GM04503 (cell line): ENCODE measurements around the gene RNF213.
"Not testable (repeated sequence)": the region's sequence is repeated elsewhere in the genome, so short reads cannot be mapped to it uniquely, and the experiment has no call there.

Source experiments
- DNase-seq: peaks from one replicate; pipeline ENCODE4 v3.0.0-alpha.2; 2012; ENCODE audit warnings: low read depth

RNF213 gene

DNA sequence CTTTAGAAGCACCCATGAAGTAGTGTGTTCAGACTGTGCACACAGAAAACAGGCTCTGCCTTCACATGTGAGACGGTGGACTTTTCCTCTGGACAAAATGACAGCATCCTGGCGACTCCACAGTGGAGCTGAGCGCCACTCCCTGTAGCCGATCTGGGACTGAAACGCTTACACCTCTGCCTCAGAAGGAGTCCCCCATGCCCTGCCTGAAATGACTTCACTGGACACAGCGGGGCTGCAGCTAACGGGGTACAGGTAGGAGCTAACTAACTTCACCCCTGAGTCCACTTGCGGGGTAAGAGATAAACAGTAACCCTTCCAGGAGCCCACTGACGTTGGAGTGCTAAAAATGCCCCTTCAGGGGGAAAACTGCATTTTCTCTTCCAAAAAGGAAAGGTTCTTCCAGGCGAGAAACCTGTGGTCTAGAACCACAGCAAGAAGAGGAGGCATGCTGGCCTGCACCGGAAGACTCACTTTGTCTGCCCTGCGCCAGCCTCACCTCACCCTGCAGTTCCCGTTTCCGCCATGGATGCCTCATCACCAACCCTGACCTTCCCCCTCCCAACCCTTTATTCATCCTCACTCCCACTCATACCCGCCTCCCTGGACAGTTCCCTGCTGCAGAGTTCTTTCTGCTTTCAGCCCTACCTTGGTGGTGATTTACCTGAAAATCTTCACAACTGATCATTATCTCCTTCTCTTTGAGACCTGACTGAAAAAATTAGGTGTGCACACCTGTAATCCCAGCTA, 134.9 kb downstream of the RNF213 start:
- DNase-seq = no peak

DNA sequence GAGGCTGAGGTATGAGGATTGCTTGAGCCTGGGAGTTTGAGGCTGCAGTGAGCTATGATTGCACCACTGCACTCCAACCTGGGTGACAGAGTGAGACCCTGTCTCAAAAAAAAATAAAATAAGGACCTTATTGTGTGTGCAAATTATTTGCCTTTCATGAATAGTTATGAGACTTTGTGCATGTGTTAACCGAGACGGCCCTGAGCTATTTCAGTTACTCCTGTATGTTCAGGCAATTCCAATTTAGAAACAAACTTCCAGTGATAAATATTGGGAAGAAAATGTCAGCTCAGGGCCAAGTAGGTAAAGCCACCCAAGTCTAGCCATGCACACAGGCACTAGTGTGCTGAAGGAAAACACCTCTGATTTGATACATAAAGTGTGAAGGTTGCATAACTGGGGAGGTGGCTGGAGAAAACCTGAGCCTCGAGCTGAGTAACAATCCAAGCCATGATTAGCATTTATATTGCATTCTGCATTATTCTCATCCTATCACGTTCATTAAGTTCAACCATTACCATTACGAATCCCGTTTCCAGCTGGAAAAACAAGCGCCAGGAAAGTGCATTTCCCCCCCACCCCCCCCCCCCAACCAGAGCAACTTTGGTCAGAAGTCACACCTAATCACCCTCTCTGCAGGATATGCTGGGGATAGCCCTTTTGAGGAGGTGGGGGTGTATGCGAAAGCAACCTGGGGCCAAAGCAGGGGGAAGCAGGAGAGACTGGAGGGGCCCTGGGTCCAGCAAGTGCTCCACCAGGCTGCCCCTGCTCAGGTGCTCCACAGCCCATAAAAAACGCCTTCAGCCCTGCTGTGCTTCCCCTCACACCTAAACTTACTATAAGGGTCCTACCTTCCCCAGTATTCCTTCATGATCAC, 135.7 kb downstream of the RNF213 start:
- DNase-seq = no peak

DNA sequence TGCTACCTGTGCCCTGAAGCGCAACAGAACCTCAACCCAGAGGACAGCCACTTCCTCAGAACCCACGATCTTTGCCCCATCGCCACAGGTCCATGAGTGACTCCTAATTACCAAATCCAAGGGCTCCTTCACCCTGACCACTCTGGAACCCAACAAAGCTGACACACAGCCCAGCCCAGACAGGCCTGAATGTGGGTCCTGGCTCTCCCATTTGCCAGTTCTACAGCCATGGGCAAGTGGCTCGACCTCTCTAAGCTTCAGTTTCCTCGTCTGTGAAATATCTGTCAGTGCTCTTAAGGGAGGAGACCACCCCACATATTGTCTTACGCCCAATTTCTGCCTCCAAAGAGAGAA, 136.4 kb downstream of the RNF213 start:
- no peak for DNase-seq

DNA sequence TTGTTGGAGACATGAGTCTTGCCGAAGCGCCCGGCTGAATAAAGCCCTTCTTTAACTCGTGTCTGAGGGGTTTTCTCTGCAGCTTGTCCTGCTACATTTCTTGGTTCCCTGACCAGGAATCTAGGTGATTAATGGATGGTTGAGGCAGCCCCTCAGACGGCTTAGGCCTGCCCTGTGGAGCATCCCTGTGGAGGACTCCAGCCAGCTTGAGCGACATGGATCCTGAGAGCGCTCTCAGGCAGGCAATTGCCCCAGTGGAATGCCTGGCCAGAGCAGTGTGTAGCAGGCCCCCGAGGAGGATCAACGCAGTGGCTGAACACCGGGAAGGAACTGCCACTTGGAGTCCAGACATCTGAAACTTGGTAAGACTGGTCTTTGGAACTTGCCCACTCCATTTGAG, 137.0 kb downstream of the RNF213 start:
- no peak for DNase-seq

DNA sequence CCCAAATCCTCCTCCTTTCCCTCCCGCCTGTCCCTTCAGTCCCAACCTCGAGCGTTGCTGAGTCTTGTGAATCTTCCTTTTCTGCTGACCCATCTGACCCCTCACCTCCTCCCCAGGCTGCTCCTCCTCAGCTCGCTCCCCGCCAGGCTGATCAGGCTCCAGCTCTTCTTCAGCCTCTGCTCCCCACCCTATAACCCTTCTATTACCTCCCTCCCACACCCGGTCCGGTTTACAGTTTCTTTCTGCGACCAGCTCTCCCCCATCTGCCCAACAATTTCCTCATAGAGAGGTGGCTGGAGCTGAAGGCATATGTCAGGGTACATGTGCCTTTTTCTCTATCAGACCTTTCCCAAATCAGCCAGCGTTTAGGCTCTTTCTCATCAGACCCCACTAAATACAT, 140.4 kb downstream of the RNF213 start:
- not testable (repeated sequence) for DNase-seq

DNA sequence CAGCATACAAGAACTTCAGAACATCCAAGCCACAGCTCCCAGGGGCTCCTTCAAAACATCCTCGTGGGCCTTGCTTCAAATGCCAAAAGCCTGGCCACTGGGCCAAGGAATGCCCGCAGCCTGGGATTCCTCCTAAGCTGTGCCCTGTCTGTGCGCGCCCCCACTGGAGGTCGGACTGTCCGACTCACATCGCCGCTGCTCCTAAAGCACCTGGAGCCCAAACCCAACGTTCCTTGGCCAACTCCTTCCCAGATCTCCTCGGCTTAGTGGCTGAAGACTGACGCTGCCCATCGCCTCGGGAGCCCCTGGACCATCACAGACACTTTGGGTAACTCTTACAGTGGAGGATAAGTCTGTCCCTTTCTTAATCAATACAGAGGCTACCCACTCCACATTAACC, 141.4 kb downstream of the RNF213 start:
- DNase-seq = not testable (repeated sequence)

DNA sequence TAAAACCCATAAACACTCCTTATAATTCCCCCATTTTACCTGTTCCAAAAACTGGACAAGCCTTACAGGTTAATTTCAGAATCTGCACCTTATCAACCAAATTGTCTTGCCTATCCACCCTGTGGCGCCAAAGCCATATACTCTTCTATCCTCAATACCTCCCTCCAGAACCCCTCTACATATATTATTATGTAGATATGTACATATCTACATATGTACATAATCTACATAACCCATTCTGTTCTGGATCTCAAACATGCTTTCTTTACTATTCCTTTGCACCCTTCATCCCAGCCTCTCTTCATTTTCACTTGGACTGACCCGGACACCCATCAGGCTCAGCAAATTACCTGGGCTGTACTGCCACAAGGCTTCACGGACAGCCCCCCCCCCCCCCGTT, 142.3 kb downstream of the RNF213 start:
- no peak for DNase-seq

DNA sequence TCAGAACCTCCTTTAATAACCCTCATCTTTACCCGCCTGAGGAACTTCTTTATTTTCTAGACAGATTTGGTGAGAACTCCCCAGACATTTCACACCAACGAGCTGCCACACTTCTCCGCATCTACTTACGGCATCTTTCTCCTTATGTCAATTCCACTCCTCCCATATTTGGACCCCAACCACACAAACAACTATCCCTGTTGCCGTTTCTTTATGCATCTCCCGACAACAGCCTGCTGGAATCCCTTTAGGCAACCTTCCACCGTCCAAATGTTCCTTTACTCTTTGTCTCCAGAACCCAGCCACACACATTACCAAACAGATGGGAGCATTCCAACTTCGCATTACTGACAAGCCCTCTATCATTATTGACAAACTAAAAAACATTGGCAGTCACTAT, 145.5 kb downstream of the RNF213 start:
- no peak for DNase-seq

DNA sequence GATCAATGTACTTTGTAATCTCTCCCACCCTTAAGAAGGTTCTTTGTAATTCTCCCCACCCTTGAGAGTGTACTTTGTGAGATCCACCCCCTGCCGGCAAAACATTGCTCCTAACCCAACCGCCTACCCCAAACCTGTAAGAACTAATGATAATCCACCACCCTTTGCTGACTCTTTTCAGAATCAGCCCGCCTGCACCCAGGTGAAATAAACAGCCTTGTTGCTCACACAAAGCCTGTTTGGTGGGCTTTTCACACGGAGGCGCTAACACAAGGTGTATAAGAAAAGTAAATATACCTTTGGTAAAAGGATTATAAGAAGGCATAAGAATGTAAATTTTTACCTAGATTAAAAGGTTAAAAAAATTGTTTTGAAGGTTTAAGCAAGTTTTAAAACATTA, 147.3 kb downstream of the RNF213 start:
- not testable (repeated sequence) for DNase-seq

DNA sequence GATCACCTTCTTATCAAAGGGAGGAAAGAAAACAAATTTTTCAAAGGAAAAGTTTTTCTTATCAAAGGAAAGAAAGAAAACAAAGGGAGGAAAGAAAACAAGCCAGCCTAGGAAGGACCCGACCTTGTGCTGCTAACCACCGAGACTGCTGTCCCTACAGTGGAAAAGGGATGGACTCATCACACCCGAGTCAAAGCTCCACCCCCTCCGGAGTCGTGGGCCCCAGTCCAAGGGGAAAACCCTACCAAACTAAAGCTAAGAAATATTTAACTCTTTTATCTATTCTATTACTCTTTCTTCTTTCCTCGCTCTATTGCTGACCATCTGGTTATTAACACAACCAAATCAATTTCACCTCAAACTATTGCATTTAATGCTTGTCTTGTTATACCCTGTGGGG, 148.2 kb downstream of the RNF213 start:
- no peak for DNase-seq

DNA sequence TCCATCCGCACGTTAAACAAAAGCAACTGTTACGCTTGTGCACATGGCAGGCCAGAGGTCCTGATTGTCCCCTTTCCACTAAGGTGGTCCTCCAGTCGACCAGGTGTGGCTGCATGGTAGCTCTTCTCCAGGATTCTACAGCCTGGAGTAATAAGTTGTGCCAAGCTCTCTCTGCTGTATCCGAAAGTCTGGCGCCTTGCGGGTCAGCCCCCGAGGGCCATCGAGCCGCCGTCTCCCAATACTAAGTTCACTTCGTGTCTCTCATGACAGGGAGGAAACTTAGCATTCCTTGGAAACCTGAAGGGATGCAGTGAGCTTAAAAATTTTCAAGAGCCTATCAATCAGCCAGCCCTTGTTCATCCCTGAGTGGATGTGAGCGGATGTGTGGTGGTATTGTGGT, 149.0 kb downstream of the RNF213 start:
- DNase-seq = no peak

DNA sequence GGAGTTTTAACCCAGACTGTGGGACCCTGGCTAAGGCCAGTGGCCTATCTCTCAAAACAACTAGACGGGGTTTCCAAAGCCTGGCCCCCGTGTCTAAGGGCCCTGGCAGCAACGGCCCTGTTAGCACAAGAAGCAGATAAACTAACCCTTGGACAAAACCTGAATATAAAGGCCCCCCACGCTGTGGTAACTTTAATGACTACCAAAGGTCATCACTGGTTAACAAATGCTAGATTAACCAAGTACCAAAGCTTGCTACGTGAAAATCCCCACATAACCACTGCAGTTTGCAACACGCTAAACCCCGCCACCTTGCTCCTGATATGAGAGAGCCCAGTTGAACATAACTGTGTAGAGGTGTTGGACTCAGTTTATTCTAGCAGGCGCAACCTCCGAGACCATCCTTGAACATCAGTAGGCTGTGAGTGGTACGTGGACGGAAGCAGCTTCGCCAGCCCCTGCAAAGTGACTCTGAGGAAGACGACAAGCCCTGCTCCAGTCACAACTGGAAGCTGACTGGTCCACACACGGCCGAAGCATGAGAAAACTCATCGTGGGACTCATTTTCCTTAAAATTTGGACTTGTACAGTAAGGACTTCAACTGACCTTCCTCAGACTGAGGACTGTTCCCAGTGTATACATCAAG, 149.9 kb downstream of the RNF213 start:
- DNase-seq = not testable (repeated sequence)

DNA sequence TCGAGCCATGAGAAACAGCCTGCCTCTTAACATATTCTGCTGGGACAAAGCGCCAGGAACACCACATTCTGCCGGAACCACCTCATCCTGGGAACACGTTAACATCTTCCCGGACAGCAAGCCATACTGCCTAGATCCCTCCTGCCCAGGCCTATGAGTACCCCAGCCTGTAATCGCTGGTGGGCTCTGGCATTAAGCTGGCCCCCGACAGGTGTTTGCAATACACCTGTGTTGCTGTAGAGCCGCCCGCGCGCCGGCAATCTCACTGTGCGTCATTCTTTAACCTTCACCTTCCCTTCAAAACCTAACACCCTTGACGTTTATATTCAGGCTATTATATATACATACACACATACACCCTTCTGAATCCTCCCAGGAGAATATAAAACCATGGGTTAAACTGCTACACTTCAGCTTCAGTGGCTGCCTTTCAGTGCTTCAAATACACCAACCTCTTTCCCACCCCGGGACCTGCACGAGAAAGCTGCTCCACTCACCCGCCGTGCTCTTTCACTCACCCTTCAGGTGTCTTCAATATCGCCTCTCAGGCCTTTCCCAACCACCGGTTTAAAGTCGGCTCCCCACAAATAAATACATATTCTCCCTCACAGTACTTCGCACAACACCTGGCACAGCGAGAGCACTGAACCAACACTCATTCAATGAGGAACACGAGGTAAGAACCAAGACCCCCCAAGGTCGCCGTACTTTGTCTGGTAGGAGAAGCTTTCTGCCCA, 153.3 kb downstream of the RNF213 start:
- no peak for DNase-seq

DNA sequence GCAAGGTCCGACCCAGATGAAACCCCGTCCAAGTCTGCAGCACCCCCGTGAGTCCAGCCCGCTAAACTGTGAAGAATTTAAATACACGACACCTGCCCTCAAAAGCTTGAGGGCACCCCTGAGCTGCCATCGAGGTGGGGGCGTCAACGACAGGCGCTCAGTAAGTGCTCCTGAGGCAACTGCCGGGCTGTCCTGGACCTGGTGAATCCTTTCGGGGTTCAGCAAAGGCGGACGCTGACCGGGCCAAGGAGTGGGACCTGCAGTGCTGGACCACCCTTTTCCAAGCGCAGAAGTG, 153.8 kb downstream of the RNF213 start:
- no peak for DNase-seq

DNA sequence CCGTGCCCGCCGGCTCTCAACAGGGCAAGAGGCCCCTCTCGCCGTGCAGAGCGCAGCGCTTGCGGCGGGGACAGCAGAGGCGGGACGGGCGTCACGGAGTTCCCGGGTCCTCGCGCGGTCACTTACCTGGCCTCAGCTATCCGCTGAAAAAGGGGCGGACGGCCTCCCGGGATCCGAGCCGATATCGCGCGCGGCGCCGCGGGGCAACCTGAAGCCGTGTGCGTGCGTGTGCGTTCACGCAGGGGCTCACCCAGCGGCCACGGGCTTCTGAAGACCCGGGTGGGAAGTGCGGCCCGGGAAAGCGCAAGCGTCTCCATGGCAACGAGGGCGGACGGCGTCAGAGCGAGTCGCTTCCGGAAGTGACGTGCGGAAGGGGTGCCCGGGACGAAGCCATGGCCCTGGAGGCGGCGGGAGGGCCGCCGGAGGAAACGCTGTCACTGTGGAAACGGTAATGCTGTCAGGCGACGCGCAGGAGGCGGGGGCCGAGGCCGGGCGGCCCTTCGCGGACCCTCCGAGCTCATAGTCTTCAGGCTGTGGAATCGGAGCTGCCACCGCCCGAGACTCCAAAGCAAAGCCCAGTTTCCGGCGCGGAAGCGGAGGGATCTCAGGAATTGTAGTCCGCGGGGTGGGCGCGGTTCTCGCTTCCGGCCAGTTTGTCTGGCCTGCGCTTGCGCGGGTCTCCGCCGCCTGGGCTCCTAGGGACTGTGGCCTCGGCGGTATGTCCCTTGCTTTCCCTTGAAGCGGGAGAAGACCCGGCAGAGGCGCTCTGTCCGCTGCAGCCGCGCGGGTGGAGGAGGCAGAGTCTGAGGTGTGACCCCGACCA, 154.4 kb downstream of the RNF213 start, which contains the start of gene ENDOV:
Gene ENDOV (plus strand): TSS at position 365 of the 823 bp plus-strand sequence. CDS start 28 bp downstream, at position 393.
- DNase-seq = peak; percentile 75

DNA sequence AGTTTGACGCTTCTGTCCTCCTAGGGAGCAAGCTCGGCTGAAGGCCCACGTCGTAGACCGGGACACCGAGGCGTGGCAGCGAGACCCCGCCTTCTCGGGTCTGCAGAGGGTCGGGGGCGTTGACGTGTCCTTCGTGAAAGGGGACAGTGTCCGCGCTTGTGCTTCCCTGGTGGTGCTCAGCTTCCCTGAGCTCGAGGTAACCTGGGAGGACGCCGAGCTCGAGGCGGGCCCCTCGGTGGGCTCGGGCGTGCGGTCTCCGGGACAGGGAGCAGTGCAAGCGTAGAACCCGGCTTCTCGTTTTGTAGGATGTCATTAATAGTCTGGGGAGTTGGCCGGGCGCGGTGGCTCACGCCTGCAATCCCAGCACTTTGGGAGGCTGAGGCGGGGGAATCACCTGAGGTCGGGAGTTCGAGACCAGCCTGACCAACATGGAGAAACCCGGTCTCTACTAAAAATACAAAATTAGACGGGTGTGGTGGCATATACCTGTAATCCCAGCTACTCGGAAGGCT, 155.0 kb downstream of the RNF213 start:
- DNase-seq = no peak

DNA sequence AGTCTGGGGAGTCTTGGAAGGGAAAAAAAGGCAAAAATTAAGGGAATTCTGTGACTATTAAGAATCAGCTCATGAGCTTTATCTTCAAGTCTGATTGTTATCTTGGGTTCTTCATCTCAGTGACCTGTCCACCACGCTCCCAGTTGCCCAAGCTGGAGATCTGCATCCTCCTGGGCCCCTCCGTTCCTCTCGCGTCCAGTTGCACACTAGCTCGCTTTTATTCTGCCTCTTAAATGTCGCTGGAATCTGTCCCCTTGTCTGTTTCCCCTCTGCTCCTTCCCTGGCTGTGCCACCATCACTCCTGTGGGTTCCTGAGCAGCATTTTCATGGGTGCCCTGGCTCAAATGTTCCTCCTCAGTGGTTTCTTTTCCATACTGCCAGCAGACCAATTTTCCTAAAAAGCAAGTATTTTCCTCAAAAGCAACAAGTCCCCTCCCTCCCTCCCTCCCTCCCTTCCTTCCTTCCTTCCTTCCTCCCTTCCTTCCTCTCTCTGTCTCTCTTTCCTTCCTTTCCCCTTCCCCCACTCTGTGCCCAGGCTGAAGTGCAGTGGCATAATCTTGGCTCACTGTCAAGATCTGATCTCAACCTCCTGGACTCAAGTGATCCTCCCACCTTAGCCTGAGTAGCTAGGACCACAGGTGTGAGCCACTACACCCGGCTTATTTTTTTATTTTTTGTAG, 155.7 kb downstream of the RNF213 start:
- no peak for DNase-seq

DNA sequence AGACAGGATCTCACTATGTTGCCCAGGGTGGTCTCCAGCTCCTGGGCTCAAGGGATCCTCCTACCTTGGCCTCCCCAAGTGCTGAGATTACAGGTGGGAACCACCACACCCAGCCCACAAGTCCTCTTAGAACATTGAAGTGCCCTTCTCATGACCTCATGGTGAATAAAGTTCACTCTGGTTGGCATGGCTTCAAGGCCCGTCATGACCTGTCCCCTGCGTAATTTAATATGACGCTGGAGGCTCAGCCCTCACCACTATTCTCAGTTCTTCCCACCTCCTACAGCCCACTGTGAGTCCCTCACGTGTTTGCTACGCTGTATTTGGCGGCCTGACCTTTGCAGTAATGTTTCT, 156.3 kb downstream of the RNF213 start:
- no peak for DNase-seq

DNA sequence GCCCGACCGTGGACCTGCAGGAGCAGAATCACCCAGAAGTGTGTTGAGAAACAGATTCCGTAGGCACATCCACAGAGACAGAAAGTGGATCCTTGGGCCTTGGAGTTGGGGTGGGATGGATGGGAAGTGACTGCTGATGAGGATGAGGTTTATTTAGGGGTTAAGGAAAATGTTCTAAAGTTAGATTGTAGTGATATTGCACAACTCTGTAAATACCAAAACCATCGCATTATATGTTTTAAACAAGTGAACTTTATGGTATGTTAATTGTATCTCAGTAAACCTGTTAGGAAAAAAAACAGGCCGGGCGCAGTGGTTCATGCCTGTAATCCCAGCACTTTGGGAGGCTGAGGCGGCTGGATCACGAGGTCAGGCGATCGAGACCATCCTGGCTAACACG, 157.9 kb downstream of the RNF213 start:
- no peak for DNase-seq

DNA sequence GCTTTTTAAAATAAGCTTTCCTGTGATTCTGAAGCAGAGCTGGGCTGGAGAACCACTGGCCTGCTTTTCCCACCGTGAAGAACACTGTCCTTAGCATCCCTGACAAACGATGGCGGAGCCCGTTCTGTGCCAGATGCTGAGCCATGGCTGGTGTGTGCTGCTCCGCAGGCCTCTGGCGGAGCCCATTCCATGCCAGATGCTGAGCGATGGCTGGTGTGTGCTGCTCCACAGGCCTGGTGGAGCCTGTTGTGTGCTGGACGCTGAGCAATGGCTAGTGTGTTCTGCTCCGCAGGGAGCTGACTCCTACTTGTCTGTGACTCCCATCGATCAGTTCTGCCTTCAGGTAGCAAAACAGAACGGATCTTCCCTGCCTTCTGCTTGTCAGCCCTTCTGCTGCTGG, 158.6 kb downstream of the RNF213 start:
- DNase-seq = no peak
